Measurements from ENCODE around the gene RBM10.
A peak's percentile ranks its signal among the peaks of the same experiment; 100 is the strongest.

Gene RBM10

DNA sequence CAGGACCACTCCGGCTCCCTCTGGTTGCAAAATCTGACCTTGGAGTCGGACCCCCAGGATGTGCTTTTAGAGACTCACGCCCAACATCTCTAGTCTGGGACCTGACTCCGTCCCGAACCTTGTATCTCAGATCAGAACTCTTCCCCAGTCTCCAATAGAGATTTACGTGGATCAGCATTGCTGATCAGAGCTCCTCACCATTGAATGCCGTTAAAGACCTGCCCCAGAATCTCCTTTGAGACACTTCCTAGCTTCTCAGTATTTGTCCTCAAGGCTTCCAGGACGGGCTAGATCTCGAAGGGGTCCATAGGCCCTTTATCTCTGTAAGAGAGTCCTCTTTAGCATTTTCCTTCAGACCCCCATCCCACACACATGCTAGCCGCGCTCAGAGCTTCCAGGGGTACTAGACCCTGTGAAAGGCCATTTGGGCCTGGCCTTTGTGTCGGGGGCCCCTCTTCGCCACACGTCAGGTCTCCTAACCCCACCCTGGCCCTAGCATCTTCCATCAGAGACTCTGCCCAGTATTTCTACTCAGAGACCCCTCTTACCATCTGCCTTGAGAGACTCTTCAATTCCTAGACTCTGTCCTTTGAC is 49.3 kb downstream of the RBM10 start:
- no peak for DNase-seq (ENCODE audit: low read depth)
- peak overlapping the region; percentile 74 for H3K4me3 ChIP-seq (ENCODE audit: low read length)
- TF ChIP-seq, protein P1, sequence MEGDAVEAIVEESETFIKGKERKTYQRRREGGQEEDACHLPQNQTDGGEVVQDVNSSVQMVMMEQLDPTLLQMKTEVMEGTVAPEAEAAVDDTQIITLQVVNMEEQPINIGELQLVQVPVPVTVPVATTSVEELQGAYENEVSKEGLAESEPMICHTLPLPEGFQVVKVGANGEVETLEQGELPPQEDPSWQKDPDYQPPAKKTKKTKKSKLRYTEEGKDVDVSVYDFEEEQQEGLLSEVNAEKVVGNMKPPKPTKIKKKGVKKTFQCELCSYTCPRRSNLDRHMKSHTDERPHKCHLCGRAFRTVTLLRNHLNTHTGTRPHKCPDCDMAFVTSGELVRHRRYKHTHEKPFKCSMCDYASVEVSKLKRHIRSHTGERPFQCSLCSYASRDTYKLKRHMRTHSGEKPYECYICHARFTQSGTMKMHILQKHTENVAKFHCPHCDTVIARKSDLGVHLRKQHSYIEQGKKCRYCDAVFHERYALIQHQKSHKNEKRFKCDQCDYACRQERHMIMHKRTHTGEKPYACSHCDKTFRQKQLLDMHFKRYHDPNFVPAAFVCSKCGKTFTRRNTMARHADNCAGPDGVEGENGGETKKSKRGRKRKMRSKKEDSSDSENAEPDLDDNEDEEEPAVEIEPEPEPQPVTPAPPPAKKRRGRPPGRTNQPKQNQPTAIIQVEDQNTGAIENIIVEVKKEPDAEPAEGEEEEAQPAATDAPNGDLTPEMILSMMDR (IDR thresholded peaks at IDR 0.05; ENCODE audit: insufficient read depth, low read depth, low read length, missing control alignments) = no peak

DNA sequence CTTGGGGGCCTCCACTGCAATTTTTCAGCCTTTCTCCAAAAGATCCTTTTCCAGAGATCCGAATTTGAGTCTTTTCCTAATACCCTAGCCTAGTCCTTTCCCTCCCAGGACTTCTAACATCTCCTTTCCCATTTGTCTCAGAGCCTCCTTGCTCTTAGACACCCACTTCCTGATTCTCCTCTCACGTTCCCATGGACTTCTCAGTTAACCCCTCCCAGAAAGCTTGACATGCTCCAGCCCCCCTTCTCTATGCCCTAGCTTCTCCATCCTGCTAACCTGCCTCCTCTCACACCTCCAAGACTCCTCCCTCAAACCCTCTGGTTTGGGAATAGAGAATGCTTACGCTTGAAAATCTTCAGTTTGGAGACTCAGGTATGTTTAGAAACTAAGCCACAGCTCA is 51.1 kb downstream of the RBM10 start:
- H3K4me3 ChIP-seq (ENCODE audit: low read length) = peak overlapping the region; percentile 3
- TF ChIP-seq, protein P1 (IDR thresholded peaks at IDR 0.05; ENCODE audit: insufficient read depth, low read depth, low read length, missing control alignments) = no peak
- no peak for DNase-seq (ENCODE audit: low read depth)

DNA sequence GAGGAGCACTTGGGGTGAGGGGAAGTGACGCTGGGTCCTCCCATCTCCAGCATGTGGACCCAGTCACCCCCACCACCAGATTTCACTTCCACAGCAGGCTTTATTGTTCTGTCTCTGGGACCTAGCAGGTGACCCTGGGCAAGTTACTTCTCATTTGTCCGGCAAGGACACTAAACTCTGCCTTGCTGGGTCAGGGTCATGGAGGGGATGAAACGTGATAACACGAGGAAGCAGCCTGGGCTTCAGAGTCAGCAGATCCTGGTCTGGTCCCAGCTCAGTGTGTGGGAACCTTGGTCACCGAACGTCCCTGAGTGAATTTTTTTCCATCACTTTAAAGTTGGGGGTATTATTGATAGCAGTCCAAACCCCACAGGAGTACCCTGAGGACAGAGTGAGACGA is 52.5 kb downstream of the RBM10 start:
- TF ChIP-seq, protein P1 (IDR thresholded peaks at IDR 0.05; ENCODE audit: insufficient read depth, low read depth, low read length, missing control alignments) = no peak
- DNase-seq (ENCODE audit: low read depth) = no peak
- no peak overlapping the region for H3K4me3 ChIP-seq (ENCODE audit: low read length)

DNA sequence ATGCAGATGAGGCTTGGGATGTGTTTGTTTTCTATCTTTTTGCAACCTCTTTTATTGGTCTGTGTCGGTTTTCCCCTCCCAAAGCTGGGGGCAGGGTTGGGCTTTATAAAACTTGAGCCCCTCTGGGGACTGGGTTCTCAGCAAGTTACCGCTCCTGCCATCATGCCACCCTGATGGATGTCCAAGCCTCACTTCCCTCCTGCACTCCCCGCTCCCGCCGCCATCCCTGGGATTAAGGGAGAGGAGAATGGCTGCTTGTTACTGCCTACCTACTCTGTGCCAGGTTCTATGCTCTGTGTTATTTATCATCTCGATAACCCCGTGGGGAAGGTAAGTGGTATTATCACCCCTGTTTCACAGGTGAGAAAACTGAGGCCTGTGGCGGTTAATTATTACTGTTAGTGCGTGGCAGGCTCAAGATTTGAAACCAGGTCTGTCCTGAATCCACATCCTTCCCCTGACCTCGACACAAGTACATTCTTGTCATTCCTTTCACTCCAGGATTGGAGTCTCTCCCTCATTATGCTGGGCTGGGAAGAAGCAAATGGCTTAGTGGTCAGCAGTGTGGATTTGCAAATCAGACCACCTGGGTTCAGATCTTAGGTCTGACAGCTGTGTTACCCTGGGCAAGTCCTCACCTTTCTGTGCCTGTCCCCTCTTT is 53.1 kb downstream of the RBM10 start:
- DNase-seq (ENCODE audit: low read depth) = no peak
- H3K4me3 ChIP-seq (ENCODE audit: low read length) = no peak overlapping the region
- TF ChIP-seq, protein P1 (IDR thresholded peaks at IDR 0.05; ENCODE audit: insufficient read depth, low read depth, low read length, missing control alignments) = no peak

DNA sequence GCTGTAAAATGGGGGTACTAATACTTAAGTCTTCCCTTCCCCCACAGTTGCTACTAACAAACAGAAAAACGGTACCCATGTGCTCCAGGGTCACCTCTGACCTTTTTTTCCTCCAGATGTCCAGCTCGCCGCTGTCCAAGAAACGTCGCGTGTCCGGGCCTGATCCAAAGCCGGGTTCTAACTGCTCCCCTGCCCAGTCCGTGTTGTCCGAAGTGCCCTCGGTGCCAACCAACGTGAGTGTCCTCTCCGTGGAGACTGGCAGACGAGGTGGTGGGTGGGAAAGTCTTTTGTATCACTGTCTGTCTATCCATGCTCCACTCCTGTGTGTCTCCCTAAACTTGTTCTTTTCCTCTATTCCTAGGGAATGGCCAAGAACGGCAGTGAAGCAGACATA is 53.7 kb downstream of the RBM10 start:
- TF ChIP-seq, protein P1 (IDR thresholded peaks at IDR 0.05; ENCODE audit: insufficient read depth, low read depth, low read length, missing control alignments) = no peak
- no peak for DNase-seq (ENCODE audit: low read depth)
- H3K4me3 ChIP-seq (ENCODE audit: low read length) = no peak overlapping the region

DNA sequence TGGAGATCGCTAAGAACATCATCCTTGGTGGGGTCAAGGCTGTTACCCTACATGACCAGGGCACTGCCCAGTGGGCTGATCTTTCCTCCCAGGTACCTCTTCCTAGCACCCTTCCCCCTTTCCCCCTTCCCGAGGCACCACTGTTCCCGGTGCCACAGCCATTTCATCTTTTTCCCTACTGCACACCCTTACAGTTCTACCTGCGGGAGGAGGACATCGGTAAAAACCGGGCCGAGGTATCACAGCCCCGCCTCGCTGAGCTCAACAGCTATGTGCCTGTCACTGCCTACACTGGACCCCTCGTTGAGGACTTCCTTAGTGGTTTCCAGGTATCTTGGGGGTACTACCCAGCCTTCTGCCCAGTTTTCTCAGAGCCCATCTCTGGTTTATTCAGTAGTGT is 54.3 kb downstream of the RBM10 start:
- DNase-seq (ENCODE audit: low read depth) = no peak
- H3K4me3 ChIP-seq (ENCODE audit: low read length) = no peak overlapping the region
- TF ChIP-seq, protein P1 (IDR thresholded peaks at IDR 0.05; ENCODE audit: insufficient read depth, low read depth, low read length, missing control alignments) = no peak
